NCI-H2196 treated with DMSO at 0.1 percent for 48 hours (cell line): ENCODE measurements around the gene GMDS.

Experiments
- DNase-seq: peaks from one replicate; lab custom pipeline; 2025; ENCODE audit not compliant: unreplicated experiment; lab: John Stamatoyannopoulos, UW

Gene GMDS

GRCh38 chr6:2004888-2005287 lies 240.5 kb downstream of the GMDS start:
- DNase-seq = no peak

GRCh38 chr6:2000962-2001361 lies 244.4 kb downstream of the GMDS start:
- no peak for DNase-seq

- no peak for DNase-seq
Observed at GRCh38 chr6:1997702-1998101, 247.7 kb downstream of the GMDS start.

- no peak for DNase-seq
Observed at GRCh38 chr6:1995636-1996035, 249.8 kb downstream of the GMDS start.

DNA sequence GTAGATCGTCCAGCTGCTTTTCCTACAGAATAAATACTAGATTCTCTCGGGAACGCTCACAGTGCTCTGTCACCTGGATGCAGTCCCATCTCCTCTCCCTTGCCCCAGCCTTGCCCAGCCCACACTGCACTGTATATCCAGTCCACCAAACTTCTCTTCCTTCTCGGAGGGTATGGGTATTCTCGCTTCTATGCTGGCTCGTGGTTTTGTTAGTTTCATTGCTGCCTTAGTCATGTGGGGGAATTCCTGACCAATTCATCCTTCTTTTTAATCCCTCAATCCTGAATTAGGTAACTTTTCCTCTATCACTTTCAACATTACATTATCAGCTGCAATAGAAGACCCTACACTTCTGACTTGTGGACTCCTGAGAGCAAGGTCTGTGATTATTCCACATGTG lies 252.4 kb downstream of the GMDS start:
- DNase-seq = no peak

DNA sequence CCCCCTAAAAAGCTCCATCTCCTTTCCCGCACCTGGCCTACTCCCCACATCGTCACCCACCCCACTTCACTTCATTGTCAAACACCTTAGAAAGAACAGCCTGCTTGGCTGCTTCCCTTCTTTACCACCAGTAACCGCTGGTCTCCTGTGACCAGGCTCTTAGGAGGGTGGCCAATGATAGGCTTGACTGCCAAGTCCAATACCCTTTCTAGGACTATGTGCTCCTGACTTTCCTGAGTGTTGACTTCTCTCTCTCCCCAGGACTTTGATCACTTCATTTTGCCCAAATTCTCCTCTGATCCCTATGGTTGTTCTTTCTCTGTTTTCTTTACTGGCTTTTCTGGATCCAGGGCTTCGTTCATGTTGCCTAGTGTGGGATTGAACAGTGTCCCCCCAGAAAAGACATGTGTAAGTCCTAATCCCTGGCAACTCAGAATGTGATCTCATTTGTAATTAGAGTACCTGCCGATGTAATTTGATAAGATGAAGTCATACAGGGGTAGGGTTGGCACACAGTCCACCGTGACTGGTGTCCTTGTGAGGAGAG lies 254.0 kb downstream of the GMDS start:
- DNase-seq = no peak

DNA sequence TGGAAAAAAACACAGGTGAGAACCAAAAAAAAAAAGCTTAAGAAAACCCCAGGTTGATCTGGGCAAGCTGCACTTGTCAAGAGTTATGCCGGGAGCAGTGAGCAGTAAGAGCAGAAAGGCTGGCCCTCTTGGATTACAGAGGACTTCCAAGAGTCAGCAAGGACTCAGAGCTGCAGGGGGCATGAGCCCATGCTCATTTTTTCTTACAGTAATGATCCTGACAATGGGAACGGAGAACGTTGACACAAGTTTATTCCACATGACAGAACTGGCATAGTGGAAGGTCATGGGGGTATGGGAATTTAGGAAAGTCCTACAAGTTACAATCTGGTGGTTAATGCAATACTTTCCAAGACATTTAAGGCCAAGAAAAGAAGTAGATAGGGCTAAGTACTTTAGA lies 256.6 kb downstream of the GMDS start:
- no peak for DNase-seq

DNA sequence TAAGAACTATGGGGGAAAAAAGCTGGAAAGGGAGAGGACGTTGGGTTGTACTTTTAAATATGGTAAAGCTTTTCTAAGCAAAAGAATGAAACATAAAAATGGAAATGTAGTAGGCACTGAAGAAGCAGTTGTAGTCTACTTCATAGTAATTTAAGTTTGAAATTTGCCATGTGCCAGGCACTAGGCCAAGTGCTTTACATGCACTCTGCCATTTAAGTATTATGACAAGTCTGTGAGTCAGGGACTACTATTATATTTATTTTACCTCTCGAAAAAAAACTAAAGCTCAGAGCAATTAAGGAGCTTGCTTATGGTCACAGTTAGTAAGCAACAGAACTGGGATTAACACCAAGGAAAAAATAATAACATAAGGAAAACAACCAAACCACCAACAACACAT lies 257.8 kb downstream of the GMDS start:
- no peak for DNase-seq

DNA sequence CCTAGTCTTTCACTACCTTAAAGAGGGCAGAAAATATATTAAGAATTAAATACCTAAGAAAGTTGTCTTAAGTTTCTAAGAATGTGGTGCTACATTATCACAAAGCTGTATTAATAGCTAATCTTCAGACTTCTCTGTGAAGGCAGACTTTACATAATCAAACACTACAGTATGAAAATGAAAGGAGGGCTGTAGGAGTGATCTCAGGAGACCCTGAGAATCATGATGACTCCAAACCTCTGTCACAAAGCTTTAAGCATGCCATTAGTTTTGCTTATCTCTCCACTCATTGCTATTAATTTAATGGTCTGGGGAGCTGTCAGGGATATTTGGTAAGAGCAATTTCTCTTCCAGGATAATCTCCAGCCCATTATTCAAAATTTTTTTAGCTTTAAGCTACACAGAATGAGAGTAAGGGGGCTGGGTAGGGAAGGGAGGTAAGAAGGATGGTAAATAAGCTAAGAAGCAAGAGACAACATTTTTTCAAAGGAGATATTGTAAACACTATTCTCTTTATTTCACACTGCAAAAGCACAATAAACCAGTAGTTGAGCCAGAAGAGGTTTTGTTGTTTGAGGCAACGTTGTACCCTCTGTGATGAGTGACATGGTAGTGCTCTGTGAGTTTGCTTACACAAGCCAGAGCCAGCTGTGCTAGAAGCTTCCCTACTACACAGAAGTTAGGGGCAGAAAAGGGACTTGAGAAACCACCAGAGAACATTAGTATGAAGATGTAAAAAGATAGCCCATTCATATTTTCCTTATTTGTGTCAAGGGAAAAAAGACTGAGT lies 258.8 kb downstream of the GMDS start:
- no peak for DNase-seq

GRCh38 chr6:1984346-1984994 lies 260.9 kb downstream of the GMDS start:
- no peak for DNase-seq

DNA sequence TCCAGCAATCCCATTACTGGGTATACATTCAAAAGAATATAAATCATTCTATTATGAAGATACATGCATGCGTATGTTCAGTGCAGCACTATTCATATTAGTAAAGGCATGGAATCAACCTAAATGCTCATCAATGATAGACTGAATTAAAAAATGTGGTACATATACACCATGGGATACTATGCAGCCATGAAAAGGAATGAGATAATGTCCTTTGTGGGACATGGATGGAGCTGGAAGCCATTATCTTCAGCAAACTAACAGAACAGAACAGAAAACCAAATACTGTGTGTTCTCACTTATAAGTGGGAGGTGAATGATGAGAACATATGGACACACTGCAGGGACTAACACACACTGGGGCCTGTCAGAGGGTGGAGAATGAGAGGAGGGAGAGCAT lies 261.6 kb downstream of the GMDS start:
- DNase-seq = no peak

DNA sequence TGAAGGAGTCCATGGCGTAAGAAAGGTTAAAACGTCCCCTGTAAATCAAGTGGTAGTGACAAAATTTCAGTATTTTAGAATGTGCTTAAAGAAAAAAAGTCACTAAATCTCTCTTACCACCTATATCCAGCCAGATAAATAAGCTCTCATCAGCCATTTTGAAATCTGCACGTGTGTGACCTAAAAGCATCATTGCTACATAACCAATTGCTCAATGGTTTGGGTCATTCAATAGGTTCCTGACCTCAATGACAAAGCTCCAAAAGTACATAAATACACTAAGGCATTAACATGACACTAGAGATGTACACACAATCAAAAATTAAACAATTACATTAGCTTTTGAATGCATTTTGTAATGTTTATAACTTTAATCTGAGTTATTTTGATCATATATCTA lies 272.4 kb downstream of the GMDS start:
- DNase-seq = no peak

- DNase-seq = no peak
Observed at GRCh38 chr6:1971612-1972011, 273.8 kb downstream of the GMDS start.

- no peak for DNase-seq
Observed at GRCh38 chr6:1970151-1970561, 275.2 kb downstream of the GMDS start.

- no peak for DNase-seq
Observed at GRCh38 chr6:1966713-1967112, 278.7 kb downstream of the GMDS start.

- DNase-seq = no peak
Observed at GRCh38 chr6:1965596-1966224, 279.7 kb downstream of the GMDS start.

DNA sequence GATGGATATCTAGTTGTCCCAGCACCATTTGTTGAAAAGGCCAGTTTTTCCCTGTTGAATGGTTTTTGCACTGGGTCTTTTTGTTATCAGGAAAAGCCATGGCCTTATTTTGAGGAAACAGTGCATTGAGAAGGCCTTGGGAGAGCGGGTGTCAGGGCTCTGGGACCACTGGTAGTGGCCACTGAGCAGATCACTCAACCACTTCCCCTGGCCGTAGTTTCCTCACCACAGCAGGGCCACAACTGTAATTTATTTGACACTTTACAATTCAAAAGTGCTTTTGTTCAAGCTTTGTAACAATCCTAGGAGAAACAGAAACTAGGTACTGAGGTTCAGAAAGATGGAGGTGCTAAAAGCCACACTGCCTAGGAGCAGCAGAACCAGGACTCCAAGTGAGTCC lies 281.8 kb downstream of the GMDS start:
- no peak for DNase-seq

DNA sequence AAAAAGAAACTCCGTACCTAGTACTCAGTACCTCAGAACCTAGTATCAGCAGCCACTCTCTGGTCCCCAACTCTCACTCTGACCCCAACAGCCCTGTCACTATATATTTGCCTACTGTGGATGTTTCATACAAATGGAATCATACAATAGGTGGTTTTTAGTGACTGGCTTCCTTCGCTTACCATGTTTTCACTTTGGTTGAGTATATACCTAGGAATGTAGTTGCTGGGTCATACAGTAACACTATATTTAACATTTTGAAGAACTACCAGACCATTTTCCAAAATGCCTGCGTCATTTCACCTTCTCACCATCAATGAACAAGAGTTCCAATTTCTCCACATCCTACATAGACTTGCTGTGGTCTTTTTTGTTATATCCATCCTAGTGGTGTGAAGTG lies 283.2 kb downstream of the GMDS start:
- no peak for DNase-seq

GRCh38 chr6:1960486-1961142 lies 284.8 kb downstream of the GMDS start:
- DNase-seq = no peak

- DNase-seq = no peak
Observed at GRCh38 chr6:1958257-1958656, 287.1 kb downstream of the GMDS start.

GRCh38 chr6:1957746-1958145 lies 287.7 kb downstream of the GMDS start:
- DNase-seq = no peak
